Measurements from ENCODE around the gene BTG4. TPM values are rescaled to one million over a fixed set of nuclear protein-coding genes. Genes with fewer than 3 reads are reported as not detected.

Gene BTG4
- total and polyA plus RNA-seq, 2 donors (not counting 3 experiments of a cell fraction or from before 2014, with no cell fraction given), result not detected

DNA sequence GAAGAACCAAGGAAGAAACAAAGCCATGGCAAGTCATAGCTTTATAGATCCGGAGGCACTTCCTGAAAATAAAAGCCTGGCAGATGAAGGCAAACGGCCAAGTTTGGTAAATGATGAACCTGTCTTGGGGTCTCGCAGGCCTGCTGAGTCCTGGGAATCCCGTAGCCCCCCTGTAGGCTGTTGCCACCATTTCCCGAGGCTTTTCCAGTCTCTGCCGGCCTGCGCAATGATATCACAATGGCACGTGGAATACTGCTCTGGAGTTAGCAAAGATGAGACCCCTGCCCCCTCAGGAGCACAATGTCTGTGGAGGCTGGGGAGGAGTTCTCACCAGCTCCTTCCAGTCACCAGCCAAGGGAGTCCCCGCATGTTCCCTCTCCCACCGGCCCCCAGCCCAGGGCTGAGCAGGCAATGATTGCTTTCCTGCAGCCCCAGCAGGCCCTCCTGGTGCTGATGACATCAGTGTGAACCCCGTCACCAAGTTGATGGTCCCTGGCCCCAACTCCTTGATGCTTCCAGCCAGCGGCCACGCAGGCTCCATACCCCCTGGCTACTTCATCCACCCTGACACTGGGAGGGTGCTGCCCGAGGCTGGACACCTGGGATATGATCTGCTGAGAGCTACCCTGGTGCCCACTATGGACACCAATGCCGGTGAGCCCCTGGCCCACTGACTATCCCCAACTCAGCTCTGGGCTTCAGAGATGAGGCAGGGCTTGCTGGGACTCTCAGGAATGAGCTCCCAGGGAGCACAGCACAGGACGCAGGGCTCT, 55.9 kb downstream of the BTG4 start:
- no TSS peak for BruUV-seq (replicated peaks)
- POLR2A ChIA-PET, result no interaction called here

More for the DNA sequence above, 55.9 kb downstream of the BTG4 start:
- H3K79me2 ChIP-seq (ENCODE audit: control insufficient read depth, insufficient read depth, low read length), result no peaks in the 10 kb centered on the region
- CTCF ChIA-PET, result interaction anchor here (1.5 to 2.3 kb wide), 2 partner anchors 10 to 28 kb away, joined by 4 to 11 read pairs; no protein-coding TSS in a partner anchor
- H3K9ac ChIP-seq (replicated peaks; ENCODE audit: extremely low read depth, insufficient read depth, low read length), result no peak overlapping the region
- no peaks in the 10 kb centered on the region for H3K9me3 ChIP-seq (replicated peaks; ENCODE audit: control insufficient read depth, insufficient read depth, low read length)
- no peak overlapping the region for H3K27ac ChIP-seq (ENCODE audit: insufficient read depth, low read depth, low read length)
- H3K36me3 ChIP-seq (ENCODE audit: control insufficient read depth in 2 of 2, extremely low read depth in 1 of 2, insufficient read depth in 2 of 2, low read length in 2 of 2), result no peaks in the 10 kb centered on the region
- H4K20me1 ChIP-seq (replicated peaks; ENCODE audit: control insufficient read depth, extremely low read depth, insufficient read depth, low read length), result no peaks in the 10 kb centered on the region
- dilution Hi-C loops (cut with MboI; ENCODE audit: extremely low pct_ligation_motif_present, low sequenced_read_pairs), result no loop called here
- H3K9me1 ChIP-seq (replicated peaks; ENCODE audit: control insufficient read depth, extremely low read depth, insufficient read depth, low read length), result no peaks in the 10 kb centered on the region
- no peaks in the 10 kb centered on the region for H3K27me3 ChIP-seq (ENCODE audit: control insufficient read depth in 2 of 2, insufficient read depth in 2 of 2, low read length in 2 of 2)
- no peak overlapping the region for H2AFZ ChIP-seq (ENCODE audit: low read depth, low read length)
- H3K4me3 ChIP-seq (replicated peaks in 1 of 3; ENCODE audit: insufficient read depth in 1 of 3, low read depth in 1 of 3, low read length in 3 of 3), result no peak overlapping the region
- H3K4me1 ChIP-seq (ENCODE audit: control insufficient read depth, extremely low read depth, insufficient read depth, low read length), result no peaks in the 10 kb centered on the region
- FAIRE-seq (no peak), DNase-seq (ENCODE audit: low read depth, low spot score) (no peak)
- no peak for TF ChIP-seq GATA2 (IDR thresholded peaks at IDR 0.05; ENCODE audit: insufficient read depth, insufficient read length, low read depth, low read length)
- TF ChIP-seq JUN (IDR thresholded peaks at IDR 0.05; ENCODE audit: borderline replicate concordance, insufficient read depth, insufficient read length, low read depth), result no peak
- TF ChIP-seq EZH2 (IDR thresholded peaks at IDR 0.05; ENCODE audit: borderline replicate concordance, low read depth, low read length, severe bottlenecking), result no peak
- TF ChIP-seq, protein P1, sequence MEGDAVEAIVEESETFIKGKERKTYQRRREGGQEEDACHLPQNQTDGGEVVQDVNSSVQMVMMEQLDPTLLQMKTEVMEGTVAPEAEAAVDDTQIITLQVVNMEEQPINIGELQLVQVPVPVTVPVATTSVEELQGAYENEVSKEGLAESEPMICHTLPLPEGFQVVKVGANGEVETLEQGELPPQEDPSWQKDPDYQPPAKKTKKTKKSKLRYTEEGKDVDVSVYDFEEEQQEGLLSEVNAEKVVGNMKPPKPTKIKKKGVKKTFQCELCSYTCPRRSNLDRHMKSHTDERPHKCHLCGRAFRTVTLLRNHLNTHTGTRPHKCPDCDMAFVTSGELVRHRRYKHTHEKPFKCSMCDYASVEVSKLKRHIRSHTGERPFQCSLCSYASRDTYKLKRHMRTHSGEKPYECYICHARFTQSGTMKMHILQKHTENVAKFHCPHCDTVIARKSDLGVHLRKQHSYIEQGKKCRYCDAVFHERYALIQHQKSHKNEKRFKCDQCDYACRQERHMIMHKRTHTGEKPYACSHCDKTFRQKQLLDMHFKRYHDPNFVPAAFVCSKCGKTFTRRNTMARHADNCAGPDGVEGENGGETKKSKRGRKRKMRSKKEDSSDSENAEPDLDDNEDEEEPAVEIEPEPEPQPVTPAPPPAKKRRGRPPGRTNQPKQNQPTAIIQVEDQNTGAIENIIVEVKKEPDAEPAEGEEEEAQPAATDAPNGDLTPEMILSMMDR (IDR thresholded peaks at IDR 0.05; ENCODE audit: extremely low read depth in 1 of 2, insufficient read depth in 1 of 2, low read depth in 1 of 2, low read length in 2 of 2), result no peak
- TF ChIP-seq FOS (IDR thresholded peaks at IDR 0.05; ENCODE audit: borderline replicate concordance, insufficient read depth, low read length), result no peak
- TF ChIP-seq MYC (IDR thresholded peaks at IDR 0.05; ENCODE audit: low read depth, low read length), result no peak
- no peak for TF ChIP-seq POLR2AphosphoS5 (IDR thresholded peaks at IDR 0.05; ENCODE audit: insufficient read depth, low read depth, low read length)
- TF ChIP-seq, protein P2, sequence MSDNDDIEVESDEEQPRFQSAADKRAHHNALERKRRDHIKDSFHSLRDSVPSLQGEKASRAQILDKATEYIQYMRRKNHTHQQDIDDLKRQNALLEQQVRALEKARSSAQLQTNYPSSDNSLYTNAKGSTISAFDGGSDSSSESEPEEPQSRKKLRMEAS (IDR thresholded peaks at IDR 0.05; ENCODE audit: insufficient read depth, insufficient read length), result no peak
- TF ChIP-seq POLR2A (IDR thresholded peaks at IDR 0.05; ENCODE audit: low read depth, low read length), result no peak
- H3K4me2 ChIP-seq (ENCODE audit: insufficient read depth, low read length), result no peak overlapping the region
- intact Hi-C loops (cut with micrococcal nuclease), result no loop called here
